Measurements from ENCODE around the gene IRX4. TPM values are rescaled to one million over a fixed set of nuclear protein-coding genes. Genes with fewer than 3 reads are reported as not detected.

The IRX4 gene
- total RNA-seq, 1 experiment from 2014 or later = 16.5 TPM

DNA sequence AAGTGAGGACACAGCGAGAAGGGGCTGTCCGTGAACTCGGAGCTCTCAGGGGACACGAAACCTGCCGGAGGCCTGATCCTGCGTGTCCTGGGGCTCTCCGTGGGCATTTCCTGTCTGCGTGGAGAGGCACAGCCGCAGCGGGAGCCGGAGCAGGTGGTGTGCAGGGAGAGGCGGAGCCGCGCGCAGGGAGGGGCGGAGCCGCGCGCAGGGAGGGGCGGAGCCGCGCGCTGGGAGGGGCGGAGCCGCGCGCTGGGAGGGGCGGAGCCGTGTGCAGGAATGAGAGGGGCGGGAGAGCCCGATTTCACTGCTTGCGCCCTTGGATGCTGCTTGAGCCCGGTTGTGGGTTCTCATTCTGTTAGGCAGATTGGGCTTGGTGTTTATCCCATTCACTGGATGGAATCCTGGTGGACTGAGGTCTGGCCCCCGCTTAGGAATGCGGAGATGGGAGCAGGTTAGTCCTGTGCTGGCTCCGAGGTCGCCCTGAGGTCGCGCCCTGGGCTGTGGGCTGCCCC is 54.8 kb downstream of the IRX4 start:
- ChIA-PET CTCF (no interaction called here), RAD21 (ENCODE audit: low non-redundant PET in 1 of 2, low total read pairs in 2 of 2, uncharacterized antibody in 2 of 2, unreplicated experiment in 2 of 2) (no interaction called here), POLR2A (no interaction called here)
- no peak overlapping the region for H3K4me2 ChIP-seq (ENCODE audit: low read length)
- H3K27me3 ChIP-seq (ENCODE audit: insufficient read depth, low read length) = no peaks in the 10 kb centered on the region
- H3K27ac ChIP-seq (ENCODE audit: low read depth, low read length) = no peak overlapping the region
- DNase-seq (ENCODE audit: low read depth, low spot score) (no peak), ATAC-seq (peak; percentile 43; the same call in 1 of the 2 replicates)
- no peaks in the 10 kb centered on the region for H3K9me3 ChIP-seq (ENCODE audit: control insufficient read depth in 1 of 2, insufficient read depth in 1 of 2, low read depth in 1 of 2, low read length in 2 of 2)
- no peak for TF ChIP-seq JUND (IDR thresholded peaks at IDR 0.05)
- TF ChIP-seq POLR2AphosphoS5 (IDR thresholded peaks at IDR 0.05; ENCODE audit: low read depth, low read length) = no peak
- no peak for TF ChIP-seq SRF (IDR thresholded peaks at IDR 0.05; ENCODE audit: low read depth)
- TF ChIP-seq EZH2phosphoT487 (IDR thresholded peaks at IDR 0.05; ENCODE audit: borderline replicate concordance) = no peak
- no peak for TF ChIP-seq FOSL1 (IDR thresholded peaks at IDR 0.05; ENCODE audit: low read depth)
- TF ChIP-seq RAD21 (IDR thresholded peaks at IDR 0.05; ENCODE audit: low read depth) = no peak
- no peak for TF ChIP-seq POLR2A (IDR thresholded peaks at IDR 0.05; ENCODE audit: borderline replicate concordance, extremely low read depth, insufficient read depth, insufficient read length)
- no peak for TF ChIP-seq ELF1 (IDR thresholded peaks at IDR 0.05; ENCODE audit: borderline replicate concordance, low read depth)
- TF ChIP-seq MAX (IDR thresholded peaks at IDR 0.05) = no peak
- no peak for TF ChIP-seq SP1 (IDR thresholded peaks at IDR 0.05; ENCODE audit: low read depth)
- TF ChIP-seq, protein P1, sequence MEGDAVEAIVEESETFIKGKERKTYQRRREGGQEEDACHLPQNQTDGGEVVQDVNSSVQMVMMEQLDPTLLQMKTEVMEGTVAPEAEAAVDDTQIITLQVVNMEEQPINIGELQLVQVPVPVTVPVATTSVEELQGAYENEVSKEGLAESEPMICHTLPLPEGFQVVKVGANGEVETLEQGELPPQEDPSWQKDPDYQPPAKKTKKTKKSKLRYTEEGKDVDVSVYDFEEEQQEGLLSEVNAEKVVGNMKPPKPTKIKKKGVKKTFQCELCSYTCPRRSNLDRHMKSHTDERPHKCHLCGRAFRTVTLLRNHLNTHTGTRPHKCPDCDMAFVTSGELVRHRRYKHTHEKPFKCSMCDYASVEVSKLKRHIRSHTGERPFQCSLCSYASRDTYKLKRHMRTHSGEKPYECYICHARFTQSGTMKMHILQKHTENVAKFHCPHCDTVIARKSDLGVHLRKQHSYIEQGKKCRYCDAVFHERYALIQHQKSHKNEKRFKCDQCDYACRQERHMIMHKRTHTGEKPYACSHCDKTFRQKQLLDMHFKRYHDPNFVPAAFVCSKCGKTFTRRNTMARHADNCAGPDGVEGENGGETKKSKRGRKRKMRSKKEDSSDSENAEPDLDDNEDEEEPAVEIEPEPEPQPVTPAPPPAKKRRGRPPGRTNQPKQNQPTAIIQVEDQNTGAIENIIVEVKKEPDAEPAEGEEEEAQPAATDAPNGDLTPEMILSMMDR (IDR thresholded peaks at IDR 0.05 in 2 of 3, conservative IDR thresholded peaks at IDR 0.05 in 1 of 3; ENCODE audit: borderline replicate concordance in 1 of 3, insufficient read depth in 1 of 3, low read depth in 2 of 3, low read length in 2 of 3) = no peak
- no peaks in the 10 kb centered on the region for H4K20me1 ChIP-seq (ENCODE audit: insufficient read depth)
- H3K4me1 ChIP-seq (ENCODE audit: control insufficient read depth in 1 of 2, insufficient read depth in 2 of 2, low read length in 2 of 2) = no peaks in the 10 kb centered on the region
- H3K9me2 ChIP-seq (ENCODE audit: insufficient read depth) = no peaks in the 10 kb centered on the region
- no peak overlapping the region for H3K4me3 ChIP-seq (replicated peaks in 1 of 2; ENCODE audit: low read depth in 1 of 2, low read length in 2 of 2)
- no peaks in the 10 kb centered on the region for H3K79me2 ChIP-seq (ENCODE audit: insufficient read depth, low read length)
- intact Hi-C loops (cut with micrococcal nuclease) = no loop called here
- BruUV-seq (replicated peaks) = no TSS peak
- no peak overlapping the region for H2AFZ ChIP-seq (ENCODE audit: low read depth, low read length, poor library complexity, severe bottlenecking)
- H3K9ac ChIP-seq (ENCODE audit: low read length) = no peak overlapping the region
- H3K36me3 ChIP-seq (ENCODE audit: control insufficient read depth in 1 of 2, insufficient read depth in 2 of 2, low read length in 2 of 2) = no peaks in the 10 kb centered on the region; a peak in 2 of 4 replicates

Other genes starting within 250 kb of the IRX4 start
- gene MRPL36, start 83.1 kb downstream of the IRX4 start, total RNA-seq (2021; ENCODE audit: unreplicated experiment) = 71.9 TPM
- 43.8 TPM for gene NDUFS6, start 81.5 kb downstream of the IRX4 start, total RNA-seq (2021; ENCODE audit: unreplicated experiment)

Measured in HCT116 (cell line).